ENCODE data around the gene TCF7L2.

Gene TCF7L2

DNA sequence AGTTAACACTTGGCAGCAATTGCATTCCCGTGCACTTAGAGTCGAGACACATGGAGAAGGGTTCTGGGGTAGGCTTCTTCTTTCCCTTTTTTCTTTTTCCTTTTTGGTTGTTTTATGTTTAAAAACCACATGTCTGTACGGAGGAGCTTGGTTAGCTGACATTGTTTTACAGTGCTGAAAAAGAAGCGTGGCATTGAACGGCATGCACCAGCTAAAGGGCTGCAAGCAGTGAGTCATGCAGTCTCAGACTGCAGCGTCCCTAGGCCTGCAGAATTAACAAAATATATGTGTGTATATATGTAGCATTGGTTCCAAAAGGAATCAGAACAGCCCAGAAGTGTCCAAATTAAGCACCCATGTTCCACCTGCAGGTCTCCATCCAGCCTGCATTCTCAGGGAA is 211.0 kb downstream of the TCF7L2 start:
- DNase-seq, result no peak

GRCh38 chr10:113162960-113163359 is 212.9 kb downstream of the TCF7L2 start:
- no peak for DNase-seq

DNA sequence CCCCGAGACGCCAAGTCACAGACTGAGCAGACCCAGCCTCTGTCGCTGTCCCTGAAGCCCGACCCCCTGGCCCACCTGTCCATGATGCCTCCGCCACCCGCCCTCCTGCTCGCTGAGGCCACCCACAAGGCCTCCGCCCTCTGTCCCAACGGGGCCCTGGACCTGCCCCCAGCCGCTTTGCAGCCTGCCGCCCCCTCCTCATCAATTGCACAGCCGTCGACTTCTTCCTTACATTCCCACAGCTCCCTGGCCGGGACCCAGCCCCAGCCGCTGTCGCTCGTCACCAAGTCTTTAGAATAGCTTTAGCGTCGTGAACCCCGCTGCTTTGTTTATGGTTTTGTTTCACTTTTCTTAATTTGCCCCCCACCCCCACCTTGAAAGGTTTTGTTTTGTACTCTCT is 215.6 kb downstream of the TCF7L2 start:
- DNase-seq, result no peak

- no peak for DNase-seq
Measured at GRCh38 chr10:113167702-113168101, 217.7 kb downstream of the TCF7L2 start.

GRCh38 chr10:113168584-113168983 is 218.5 kb downstream of the TCF7L2 start:
- no peak for DNase-seq

DNA sequence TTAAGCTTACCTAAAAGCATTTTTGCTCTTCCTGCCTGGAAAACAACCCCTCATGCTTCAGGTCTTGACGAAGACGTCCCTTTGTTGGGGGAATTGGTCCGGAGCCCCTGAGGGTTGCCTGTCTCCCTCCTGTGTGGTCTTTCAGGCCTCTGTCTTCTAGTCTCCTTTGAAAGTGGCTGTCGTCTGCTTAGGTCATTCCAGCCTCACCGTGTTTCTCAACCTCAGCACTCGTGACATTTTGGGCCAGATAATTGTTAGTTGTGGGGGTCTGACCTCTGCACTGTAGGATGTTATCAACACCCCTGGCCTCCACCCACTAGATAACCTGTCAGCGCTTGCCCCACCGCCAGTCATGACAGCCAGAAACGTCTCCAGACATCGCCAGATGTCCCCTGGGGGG is 219.1 kb downstream of the TCF7L2 start:
- no peak for DNase-seq

GRCh38 chr10:113169853-113170460 is 219.9 kb downstream of the TCF7L2 start:
- no peak for DNase-seq

GRCh38 chr10:113171662-113172061 is 221.6 kb downstream of the TCF7L2 start:
- no peak for DNase-seq

DNA sequence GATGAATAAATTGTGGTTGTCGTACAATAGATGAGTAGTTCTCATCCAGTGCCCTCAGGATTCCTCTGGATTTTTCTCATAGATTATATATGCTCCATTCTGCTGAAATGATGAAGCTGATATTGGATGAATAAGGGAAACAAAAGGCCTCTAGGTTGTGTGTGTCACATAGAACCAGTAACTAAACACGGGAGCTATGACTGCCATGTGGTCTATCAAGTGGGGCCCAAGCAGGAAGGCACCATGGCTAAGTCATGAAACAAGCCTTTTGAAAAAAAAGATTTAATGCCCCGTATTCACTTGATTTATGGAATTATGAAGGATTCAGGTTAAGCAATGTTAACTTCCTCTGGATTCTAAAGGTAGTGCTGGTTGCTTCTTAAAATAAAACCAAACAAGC is 225.1 kb downstream of the TCF7L2 start:
- no peak for DNase-seq

GRCh38 chr10:113175756-113176651 is 226.0 kb downstream of the TCF7L2 start:
- no peak for DNase-seq

GRCh38 chr10:113176652-113177155 is 226.7 kb downstream of the TCF7L2 start:
- DNase-seq, result no peak

DNA sequence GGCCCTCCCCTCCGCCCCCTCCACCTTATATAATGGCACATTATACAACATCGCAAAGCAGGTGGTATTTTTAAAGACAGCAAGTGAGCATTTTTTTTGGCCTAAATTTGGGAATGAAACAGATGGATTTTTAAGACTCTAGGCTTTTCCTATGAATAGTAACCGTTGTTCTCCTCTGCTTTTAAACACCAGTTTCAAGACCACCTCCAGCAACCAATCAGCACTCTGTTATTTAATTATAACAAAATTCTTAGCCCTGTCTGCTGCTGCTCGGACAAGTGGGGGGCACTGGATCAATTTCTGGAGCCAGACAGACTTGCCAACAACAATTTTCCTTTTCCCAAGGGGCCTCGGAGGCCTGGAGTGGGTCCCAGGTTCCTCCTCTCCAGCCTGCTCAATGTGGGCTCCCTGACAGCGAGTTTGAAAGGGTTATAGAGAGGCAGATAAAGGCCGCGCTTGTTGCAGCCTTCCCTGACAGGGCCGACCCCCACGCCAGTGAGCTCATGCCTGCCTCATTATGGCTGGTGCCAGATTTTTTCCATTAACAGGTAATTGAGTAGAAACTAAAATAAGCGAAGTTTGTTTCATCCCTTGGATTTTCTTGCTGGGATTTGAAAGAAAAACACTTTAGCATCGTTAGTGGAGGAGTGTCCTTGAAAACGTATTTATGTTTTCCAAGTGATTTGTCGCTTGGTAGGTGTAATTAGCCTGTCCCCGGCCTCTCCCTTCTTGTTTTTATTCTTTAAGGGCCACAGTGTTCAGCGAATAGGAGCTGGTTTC is 227.3 kb downstream of the TCF7L2 start:
- DNase-seq, result no peak

- no peak for DNase-seq
Measured at GRCh38 chr10:113177936-113178335, 227.9 kb downstream of the TCF7L2 start.

GRCh38 chr10:113178771-113179170 is 228.7 kb downstream of the TCF7L2 start:
- no peak for DNase-seq

DNA sequence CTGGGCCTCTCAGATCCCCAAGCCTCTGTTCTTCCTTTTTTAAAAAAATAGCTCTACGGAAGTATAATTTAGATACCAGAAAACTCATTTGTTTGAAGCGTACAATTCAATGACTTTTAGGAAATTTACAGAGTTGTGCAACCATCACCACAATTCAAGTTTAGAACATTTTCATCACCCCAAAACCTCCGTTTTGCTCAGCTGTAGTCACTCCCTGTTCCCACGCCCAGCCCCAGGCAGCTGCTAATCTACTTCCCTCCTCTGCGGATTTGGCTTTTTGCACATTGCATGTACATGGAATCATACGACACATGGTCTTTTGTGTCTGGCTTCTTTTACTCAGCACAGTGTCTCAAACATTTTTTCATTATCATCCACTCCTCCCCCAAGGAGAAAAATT is 229.2 kb downstream of the TCF7L2 start:
- DNase-seq, result no peak

DNA sequence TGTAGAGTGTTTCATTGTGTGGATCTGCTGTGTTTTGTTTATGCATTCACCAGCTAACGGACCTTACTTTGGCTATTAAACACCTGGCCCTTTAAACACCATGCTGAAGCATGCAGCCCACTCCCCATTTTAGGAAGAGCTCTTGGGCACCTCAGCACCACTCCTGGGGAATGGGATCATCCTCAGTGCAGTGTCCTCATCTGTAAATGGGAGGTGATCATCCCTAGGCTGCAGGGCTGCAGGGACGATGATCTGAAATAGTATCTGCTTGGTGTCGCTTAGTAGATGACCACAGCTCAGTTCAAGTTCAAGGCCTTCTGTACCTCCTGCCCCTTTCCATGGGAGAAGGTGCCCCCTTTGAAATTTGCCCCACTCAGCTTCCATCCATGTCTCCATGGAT is 229.9 kb downstream of the TCF7L2 start:
- no peak for DNase-seq

GRCh38 chr10:113180401-113181154 is 230.5 kb downstream of the TCF7L2 start:
- DNase-seq, result no peak

GRCh38 chr10:113182154-113182553 is 232.1 kb downstream of the TCF7L2 start:
- no peak for DNase-seq

DNA sequence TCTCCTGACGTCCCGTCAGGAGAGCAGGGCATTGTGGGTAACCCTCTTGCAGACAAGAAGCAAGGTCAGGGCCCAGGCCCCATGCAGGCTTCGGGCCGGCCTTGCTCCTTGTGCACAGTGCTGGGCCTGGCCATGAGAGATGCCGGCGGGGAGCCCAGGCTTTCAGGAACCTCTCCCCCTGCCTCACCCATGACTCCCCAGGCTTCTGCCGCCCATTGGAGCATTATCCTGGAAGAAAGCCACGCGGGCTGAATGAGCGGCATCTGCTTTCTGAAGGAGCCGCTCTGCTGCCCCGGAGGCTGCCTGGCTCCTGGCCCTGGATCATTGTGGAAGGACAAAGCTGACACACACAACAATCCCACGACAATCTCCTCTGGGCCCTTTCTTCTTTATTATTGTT is 233.5 kb downstream of the TCF7L2 start:
- no peak for DNase-seq

DNA sequence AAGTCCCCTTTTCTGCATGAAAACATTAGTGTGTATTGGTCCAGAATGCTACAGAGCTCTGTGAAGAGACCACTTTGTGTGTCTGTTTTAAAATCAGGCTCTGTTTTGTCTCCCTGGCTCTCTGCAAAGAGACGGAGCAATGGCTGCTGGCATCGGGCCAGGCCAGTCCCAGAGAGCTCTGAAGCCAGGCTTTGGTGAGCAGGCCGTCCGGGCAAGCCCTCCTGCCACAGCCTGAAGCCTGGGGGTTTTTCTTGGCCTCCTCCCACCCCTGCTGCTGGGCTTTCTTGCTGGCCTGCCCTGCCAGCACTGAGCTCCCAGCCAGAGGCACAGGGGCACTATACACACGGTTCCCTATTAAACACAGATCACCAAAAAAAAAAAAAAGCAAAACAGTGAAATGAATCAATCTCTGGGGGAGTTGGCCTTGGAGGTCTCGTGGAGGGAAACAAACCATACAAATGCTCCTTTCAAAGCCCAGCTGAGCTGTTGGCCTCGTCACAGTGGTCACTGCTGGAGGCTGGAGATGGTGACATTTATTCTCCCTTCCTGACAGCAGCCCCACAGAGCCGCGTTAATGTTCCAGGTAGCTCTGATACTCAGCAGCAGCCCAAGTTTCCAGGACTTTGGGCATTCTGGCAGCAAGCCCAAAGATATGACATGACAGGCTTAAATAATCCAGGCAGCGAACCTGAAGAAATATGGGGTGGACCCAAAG is 237.2 kb downstream of the TCF7L2 start:
- DNase-seq, result no peak

- DNase-seq, result no peak
Measured at GRCh38 chr10:113199459-113199858, 249.4 kb downstream of the TCF7L2 start.

GRCh38 chr10:113202011-113202410 is 252.0 kb downstream of the TCF7L2 start:
- DNase-seq, result no peak

Data from NCI-H69 (cell line).